Spinal cord (tissue), 10 donors: ENCODE results near the gene AGBL3. TPM values are rescaled to one million over a fixed set of nuclear protein-coding genes. Genes with fewer than 3 reads are reported as not detected.
"Not testable (repeated sequence)": the region's sequence is repeated elsewhere in the genome, so short reads cannot be mapped to it uniquely, and the experiment has no call there.

Experiments used
- DNase-seq, 6 donors: peaks; one replicate each; pipeline versions ENCODE4 v3.0.0 to v3.0.0-alpha.2; 2013 to 2015; ENCODE audit warnings: low spot score in 6 of 6, low read depth in 4 of 6
- H3K27ac ChIP-seq: one replicate; pipeline ENCODE4 v1.5.1; 2013; ENCODE audit warnings: low read depth, low read length, control low read depth
- H3K27me3 ChIP-seq: one replicate; pipeline ENCODE4 v1.6.1; 2013; ENCODE audit warnings: low read length; ENCODE audit not compliant: control insufficient read depth, insufficient read depth
- H3K36me3 ChIP-seq: one replicate; pipeline ENCODE4 v1.6.1; 2013; ENCODE audit warnings: low read length; ENCODE audit not compliant: control insufficient read depth, insufficient read depth
- H3K4me1 ChIP-seq: one replicate; pipeline ENCODE4 v1.6.1; 2013; ENCODE audit warnings: low read length; ENCODE audit not compliant: control insufficient read depth, insufficient read depth
- H3K4me3 ChIP-seq: one replicate; pipeline ENCODE4 v1.5.1; 2013; ENCODE audit warnings: low read depth, low read length, control low read depth
- H3K9me3 ChIP-seq: one replicate; pipeline ENCODE4 v1.6.1; 2013; ENCODE audit warnings: low read length; ENCODE audit not compliant: control insufficient read depth, insufficient read depth
- WGBS: methylation state at CpG from one replicate; pipeline ENCODE4 v1.1.5; 2013; ENCODE audit warnings: missing lambda C conversion rate; ENCODE audit not compliant: insufficient coverage; 5-methylcytosine and 5-hydroxymethylcytosine counted together
- polyA plus RNA-seq, 2 donors: library from polyadenylated mRNA; unstranded; fragments of 120-200 nt; gene quantifications; one replicate each; pipeline ENCODE4 v1.2.1, GENCODE V29; 2013; ENCODE audit not compliant: insufficient read length in 2 of 2
- total RNA-seq, 2 donors: library from RNA; depleted of rRNA in 1 of 2; stranded (reverse); fragments of 120-200 nt in 1 of 2; fragments of >200 nt in 1 of 2; gene quantifications; one replicate each; pipeline versions ENCODE4 v1.2.3 to v1.2.4, GENCODE V29; 2013 to 2014
- donor health status: healthy.

Gene AGBL3
- total and polyA plus RNA-seq, 4 donors, result 5.5 to 8.3 (median 6.8) TPM

- DNase-seq, result no peak
- WGBS, result no CpG with 5 or more reads among the region's 1 CpG
- no peaks in the 10 kb centered on the region for H3K4me1 ChIP-seq
- no peaks in the 10 kb centered on the region for H3K27me3 ChIP-seq
- H3K36me3 ChIP-seq, result no peaks in the 10 kb centered on the region
- peaks cover 4% of the 10 kb centered on the region for H3K9me3 ChIP-seq
- H3K4me3 ChIP-seq, result no peak overlapping the region
- no peak overlapping the region for H3K27ac ChIP-seq
Observed at GRCh38 chr7:135117096-135117495, 130.8 kb downstream of the AGBL3 start.

GRCh38 chr7:135121868-135122267 is 135.6 kb downstream of the AGBL3 start:
- DNase-seq, result no peak
- peaks cover 4% of the 10 kb centered on the region for H3K9me3 ChIP-seq
- no peaks in the 10 kb centered on the region for H3K36me3 ChIP-seq
- no peaks in the 10 kb centered on the region for H3K4me1 ChIP-seq
- WGBS, result 77% methylated on average over 5 of the region's 6 CpGs
- no peak overlapping the region for H3K27ac ChIP-seq
- no peaks in the 10 kb centered on the region for H3K27me3 ChIP-seq
- no peak overlapping the region for H3K4me3 ChIP-seq

- H3K9me3 ChIP-seq, DNase-seq, H3K4me1 ChIP-seq, H3K4me3 ChIP-seq, H3K27me3 ChIP-seq, H3K36me3 ChIP-seq, H3K27ac ChIP-seq: not testable (repeated sequence)
- no CpG with 5 or more reads among the region's 3 CpGs for WGBS
Observed at GRCh38 chr7:135124631-135125030, 138.3 kb downstream of the AGBL3 start.

- Histone ChIP-seq H3K9me3 (peaks cover 2% of the 10 kb centered on the region), H3K27ac (no peak overlapping the region), H3K4me1 (no peaks in the 10 kb centered on the region), H3K4me3 (no peak overlapping the region), H3K36me3 (no peaks in the 10 kb centered on the region), H3K27me3 (no peaks in the 10 kb centered on the region)
- 100% methylated on average over 1 of the region's 1 CpG for WGBS
- no peak for DNase-seq
Observed at GRCh38 chr7:135128931-135129330, 142.6 kb downstream of the AGBL3 start.

GRCh38 chr7:135129579-135129978 is 143.3 kb downstream of the AGBL3 start:
- H3K36me3 ChIP-seq, result no peaks in the 10 kb centered on the region
- DNase-seq, result no peak
- H3K4me3 ChIP-seq, result no peak overlapping the region
- no peaks in the 10 kb centered on the region for H3K27me3 ChIP-seq
- H3K9me3 ChIP-seq, result peaks cover 2% of the 10 kb centered on the region
- H3K4me1 ChIP-seq, result no peaks in the 10 kb centered on the region
- H3K27ac ChIP-seq, result no peak overlapping the region

GRCh38 chr7:135143885-135144668 is 157.8 kb downstream of the AGBL3 start:
- no peak for DNase-seq
- no peak overlapping the region for H3K27ac ChIP-seq
- no peaks in the 10 kb centered on the region for H3K9me3 ChIP-seq
- H3K27me3 ChIP-seq, result no peaks in the 10 kb centered on the region
- H3K36me3 ChIP-seq, result no peaks in the 10 kb centered on the region
- H3K4me1 ChIP-seq, result no peaks in the 10 kb centered on the region
- H3K4me3 ChIP-seq, result no peak overlapping the region
- WGBS, result 100% methylated on average over 1 of the region's 3 CpGs

GRCh38 chr7:135147341-135147898 is 161.1 kb downstream of the AGBL3 start:
- peak overlapping the region; percentile 19 for H3K4me3 ChIP-seq
- 72% methylated on average over 3 of the region's 6 CpGs for WGBS

GRCh38 chr7:135147899-135148721 is 161.8 kb downstream of the AGBL3 start, which contains the start of gene TMEM140:
TMEM140 (plus strand) TSS chr7:135148072; CDS start chr7:135164442, 16,370 bp downstream.
- Histone ChIP-seq H3K4me1 (no peaks in the 10 kb centered on the region), H3K27me3 (no peaks in the 10 kb centered on the region), H3K4me3 (peak within 1 kb of the TSS; percentile 19), H3K9me3 (no peaks in the 10 kb centered on the region), H3K27ac (peak within 1 kb of the TSS; percentile 77), H3K36me3 (no peaks in the 10 kb centered on the region)
- no peak for DNase-seq
- WGBS, result 76% methylated on average over 10 of the region's 13 CpGs

More at GRCh38 chr7:135147341-135147898, 161.1 kb downstream of the AGBL3 start:
- Histone ChIP-seq H3K9me3 (no peaks in the 10 kb centered on the region), H3K27me3 (no peaks in the 10 kb centered on the region), H3K4me1 (no peaks in the 10 kb centered on the region), H3K36me3 (no peaks in the 10 kb centered on the region), H3K27ac (peak overlapping the region; percentile 77)
- DNase-seq, result no peak

GRCh38 chr7:135150072-135150782 is 163.9 kb downstream of the AGBL3 start:
- Histone ChIP-seq H3K4me1 (no peaks in the 10 kb centered on the region), H3K27me3 (no peaks in the 10 kb centered on the region), H3K36me3 (no peaks in the 10 kb centered on the region), H3K9me3 (peaks cover 3% of the 10 kb centered on the region), H3K4me3 (no peak overlapping the region), H3K27ac (no peak overlapping the region)
- no peak for DNase-seq
- 82% methylated on average over 7 of the region's 8 CpGs for WGBS
